NCI-H69 (cell line): ENCODE data around the gene GOLT1A.
A peak's percentile ranks its signal among the peaks of the same experiment; 100 is the strongest.

Source experiments
- DNase-seq: peaks from one replicate; lab custom pipeline; 2025; lab: John Stamatoyannopoulos, UW

GOLT1A gene, protein sequence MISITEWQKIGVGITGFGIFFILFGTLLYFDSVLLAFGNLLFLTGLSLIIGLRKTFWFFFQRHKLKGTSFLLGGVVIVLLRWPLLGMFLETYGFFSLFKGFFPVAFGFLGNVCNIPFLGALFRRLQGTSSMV

GRCh38 chr1:204213668-204214662 is at the start of gene GOLT1A:
Gene GOLT1A, minus strand, starts transcription at chr1:204213988. Its CDS starts 82 bp downstream, at chr1:204213906.
- DNase-seq = peak; percentile 65

- DNase-seq = no peak
These were observed 49.6 kb upstream of the GOLT1A start for GRCh38 chr1:204263254-204263910.

DNA sequence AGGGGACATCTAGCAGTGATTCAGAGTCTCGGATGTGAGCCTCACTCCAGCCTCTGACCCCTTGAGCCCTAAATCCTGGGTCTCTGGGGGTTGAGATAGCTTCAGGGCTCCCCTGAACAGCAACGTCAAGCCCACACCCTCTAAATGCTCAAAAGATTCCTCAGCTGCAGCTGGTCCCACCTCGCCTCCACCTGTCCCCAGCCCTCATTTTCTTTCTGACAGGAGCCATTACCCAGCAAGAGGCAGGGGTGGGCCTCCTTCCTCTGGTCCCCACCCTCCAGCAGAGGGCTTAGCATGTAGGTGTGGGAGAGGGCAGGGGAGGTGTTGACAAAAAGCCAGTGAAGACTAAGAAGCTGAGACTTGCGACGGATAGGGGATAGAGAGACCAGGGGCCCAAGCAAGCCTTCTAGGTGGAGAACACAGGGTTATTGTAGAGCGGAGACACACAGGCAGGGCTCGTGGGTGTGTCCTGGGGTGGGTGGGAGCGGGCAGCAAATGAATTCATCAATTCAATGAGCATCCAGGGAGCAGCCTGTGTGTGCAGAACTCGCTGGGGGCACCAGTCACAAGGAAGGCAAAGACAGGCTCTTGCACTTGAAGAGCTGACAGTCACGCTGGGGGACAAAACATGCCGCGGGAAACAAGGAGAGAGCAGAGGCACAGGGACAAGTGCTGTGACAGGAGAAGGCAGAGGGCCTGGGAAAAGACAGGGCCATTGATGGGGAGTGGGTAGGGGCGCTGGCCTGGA is 48.9 kb upstream of the GOLT1A start:
- no peak for DNase-seq

DNA sequence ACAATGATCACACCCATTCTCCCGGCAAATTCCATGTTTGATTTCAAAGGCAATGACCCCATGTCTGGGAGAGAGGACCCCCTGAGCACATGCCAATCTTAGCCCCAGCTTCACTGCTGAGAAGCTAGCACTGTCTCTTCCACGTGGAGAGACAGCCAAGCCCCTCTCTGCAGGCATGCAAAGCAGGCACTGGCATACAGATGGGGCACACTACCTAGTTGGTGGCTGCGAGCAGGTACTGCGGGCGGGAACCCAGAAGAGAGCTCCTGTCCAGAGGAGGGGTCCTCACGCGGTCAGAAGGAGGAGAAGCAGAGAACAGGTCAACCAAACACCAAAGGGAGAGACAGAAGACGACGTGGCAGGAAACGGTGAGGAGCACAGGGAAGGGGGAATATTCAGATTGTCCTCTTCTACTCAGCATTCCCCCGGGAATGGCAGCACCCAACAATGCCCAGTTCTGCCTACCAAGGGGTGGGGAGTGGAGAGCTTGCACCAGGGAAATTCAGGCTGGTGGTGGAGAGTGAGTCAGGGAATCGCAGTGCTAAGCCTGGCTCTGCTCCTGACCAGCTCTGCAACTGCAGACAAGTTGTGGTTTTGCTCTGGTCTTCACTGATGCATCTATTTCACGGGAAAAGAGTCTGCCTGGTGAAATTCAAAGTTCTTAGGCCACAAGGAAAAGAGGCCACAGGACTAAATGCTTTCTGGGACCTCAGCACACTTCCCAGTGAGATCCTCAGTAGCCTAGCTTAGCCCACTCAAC is 48.1 kb upstream of the GOLT1A start:
- no peak for DNase-seq

GRCh38 chr1:204261266-204261665 is 47.5 kb upstream of the GOLT1A start:
- DNase-seq = no peak

GRCh38 chr1:204260601-204261197 is 46.9 kb upstream of the GOLT1A start:
- DNase-seq = no peak

- no peak for DNase-seq
These were observed 46.0 kb upstream of the GOLT1A start for GRCh38 chr1:204259782-204260181.

DNA sequence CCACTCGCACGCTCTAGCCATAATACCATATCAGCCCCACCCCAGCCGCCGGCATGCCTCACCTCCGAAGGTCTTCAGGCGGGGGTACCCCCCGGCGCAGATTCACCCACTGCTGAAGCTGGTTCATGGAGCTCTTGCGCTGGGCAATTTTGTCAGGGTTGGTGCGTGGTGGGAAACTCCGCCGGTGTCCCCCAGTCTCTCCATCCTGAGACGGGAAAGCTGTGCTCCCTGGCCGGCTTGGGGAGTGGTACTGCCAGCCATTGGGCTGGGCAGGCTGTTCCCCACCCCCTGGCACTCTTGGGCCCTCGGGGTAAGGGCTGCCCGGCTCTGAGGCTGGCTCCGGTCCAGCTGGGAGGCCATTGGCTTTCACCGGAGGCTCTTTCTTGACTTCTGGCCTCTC is 45.4 kb upstream of the GOLT1A start:
- no peak for DNase-seq

GRCh38 chr1:204258213-204259115 is 44.7 kb upstream of the GOLT1A start:
- peak; percentile 68 for DNase-seq

DNA sequence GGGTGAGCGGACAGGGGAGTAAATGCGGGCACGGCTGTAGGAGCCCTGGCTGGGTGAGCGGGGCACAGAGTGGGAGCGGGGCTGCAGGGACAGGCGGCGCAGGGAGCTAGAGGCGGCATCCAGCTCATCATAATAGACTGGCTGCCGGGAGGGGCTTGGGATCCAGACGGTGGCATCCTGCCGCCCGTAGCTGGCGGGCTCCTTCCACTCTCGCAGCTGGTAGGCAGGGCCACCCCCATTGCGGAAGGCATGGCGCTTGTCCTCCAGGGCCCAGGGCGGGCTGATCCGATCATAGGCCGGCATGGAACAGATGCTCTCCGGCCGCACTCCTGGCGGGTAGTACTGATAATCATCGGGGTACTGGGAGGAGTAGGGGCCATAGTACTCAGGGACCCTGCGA is 43.7 kb upstream of the GOLT1A start:
- DNase-seq = no peak

GRCh38 chr1:204256531-204256930 is 42.7 kb upstream of the GOLT1A start:
- no peak for DNase-seq

- DNase-seq = no peak
These were observed 42.2 kb upstream of the GOLT1A start for GRCh38 chr1:204255966-204256365.

DNA sequence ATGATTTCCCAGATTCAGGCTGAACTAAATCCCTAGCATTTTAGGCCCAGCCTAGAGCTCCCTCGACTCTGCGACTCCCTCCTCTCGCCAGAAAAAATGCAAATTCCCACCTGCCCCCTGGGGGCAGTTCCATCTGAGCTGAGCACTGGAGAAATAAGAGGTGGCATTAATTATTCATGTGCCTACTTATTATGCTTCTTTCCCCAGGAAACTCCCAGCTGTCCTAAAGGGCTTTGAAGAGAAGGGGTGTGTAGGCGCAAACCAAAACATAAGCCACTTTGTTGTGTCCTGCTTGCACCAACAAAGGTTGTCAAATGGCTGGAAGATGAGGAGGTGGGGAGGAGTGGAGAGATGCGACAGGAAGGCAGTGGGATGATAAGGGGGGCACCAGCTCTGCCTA is 41.4 kb upstream of the GOLT1A start:
- DNase-seq = peak; percentile 66

- DNase-seq = no peak
These were observed 40.4 kb upstream of the GOLT1A start for GRCh38 chr1:204254031-204254661.

DNA sequence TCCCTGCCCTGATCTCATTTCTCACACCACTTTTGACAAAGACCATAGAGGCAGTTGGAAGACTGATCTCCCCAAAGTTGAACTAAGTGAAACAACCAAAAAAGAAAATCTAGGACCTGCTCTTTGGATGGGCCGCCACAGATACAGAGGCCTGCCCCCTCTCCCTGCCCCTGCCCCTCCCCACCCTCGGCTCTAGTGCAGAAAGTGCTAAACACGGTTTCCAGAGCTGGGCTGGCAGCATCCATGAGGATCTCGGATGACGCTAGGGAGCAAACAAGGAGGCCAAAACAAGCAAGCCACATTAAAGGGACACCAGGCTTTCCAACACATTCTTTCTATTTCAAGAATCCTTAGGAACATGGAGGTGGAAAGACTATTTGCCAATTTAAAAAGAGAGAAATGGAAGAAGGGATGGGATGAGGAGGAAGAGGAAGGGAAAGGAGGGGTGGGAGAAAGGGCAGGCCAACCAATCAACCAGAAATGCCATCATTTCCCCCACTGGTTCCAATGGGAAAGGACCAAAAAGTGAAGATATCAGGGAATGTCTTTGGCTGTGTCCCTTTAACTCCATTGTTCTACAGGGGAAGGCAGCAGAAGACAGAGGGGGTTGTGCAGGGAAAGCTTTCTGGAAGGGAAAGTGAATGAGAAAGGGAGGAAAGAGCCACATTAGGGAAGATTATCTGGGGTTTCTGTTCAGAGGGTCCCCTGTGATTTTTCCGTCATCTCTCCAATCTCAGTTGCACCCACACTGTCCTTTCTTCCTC is 38.3 kb upstream of the GOLT1A start:
- DNase-seq = no peak

GRCh38 chr1:204251286-204251685 is 37.5 kb upstream of the GOLT1A start:
- no peak for DNase-seq

- DNase-seq = no peak
These were observed 36.7 kb upstream of the GOLT1A start for GRCh38 chr1:204250428-204251030.

DNA sequence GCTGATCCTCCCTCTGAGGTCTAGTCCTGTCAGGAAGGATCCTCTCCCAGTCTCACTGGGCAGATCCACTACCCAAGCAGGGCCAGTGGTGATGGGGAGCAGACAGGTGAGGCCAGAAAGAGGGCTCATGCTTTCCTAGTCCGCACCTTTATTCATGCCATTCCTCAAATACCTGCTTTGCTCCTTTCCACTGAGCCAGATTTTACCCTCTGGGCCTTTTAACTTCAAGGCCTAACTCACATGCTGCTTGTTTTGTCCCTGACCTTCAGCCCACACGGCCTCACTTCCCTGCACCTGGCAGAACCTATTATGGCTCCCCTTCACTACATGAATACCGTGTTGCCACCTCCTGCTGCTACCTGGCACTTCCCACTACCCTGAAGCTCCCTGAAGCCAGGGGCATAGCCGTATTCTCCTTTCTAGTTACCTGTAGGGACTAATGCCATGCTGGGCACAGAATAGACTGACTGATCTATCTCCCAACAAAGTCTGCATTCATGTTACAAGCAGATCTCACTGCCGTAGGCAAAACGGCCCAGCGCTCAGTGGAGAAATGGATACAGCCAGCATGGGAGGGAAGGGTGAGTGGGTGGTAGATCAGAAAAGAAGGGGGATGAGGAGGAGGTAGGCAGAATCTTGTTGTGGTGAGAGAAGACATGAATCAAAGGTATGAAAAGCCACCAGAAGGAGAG is 36.1 kb upstream of the GOLT1A start:
- no peak for DNase-seq
